HepG2 (cell line): Measurements from ENCODE around the gene FBXL7. TPM values are rescaled to one million over a fixed set of nuclear protein-coding genes. Genes with fewer than 3 reads are reported as not detected.

Experiments used
- ATAC-seq: fragments of 200-7000 bp; cut with Tn5 transposase; 3 replicates; pipeline ENCODE4 v1.9.1; 2020; ENCODE audit warnings: mild to moderate bottlenecking, moderate library complexity
- BruUV-seq: library from RNA; stranded (reverse); fragments of 400-500 nt; replicated peaks from 2 replicates; lab custom pipeline; 2021; lab: Mats Ljungman, UMichigan
- CTCF ChIA-PET: fragments of 300-600 bp; formaldehyde crosslinking; extraction: SDS; loops from one replicate; lab custom pipeline; 2021; ENCODE audit warnings: low total read pairs, inconsistent platforms, low intra/inter-chr PET ratio; lab: Yijun Ruan, JAX
- POLR2A ChIA-PET: fragments of 350-600 bp; sonication (Branson Sonifier 250); formaldehyde crosslinking; loops from one replicate; lab custom pipeline; 2020; ENCODE audit warnings: antibody characterized with exemption, inconsistent platforms; lab: Yijun Ruan, JAX
- DNase-seq: peaks from one replicate; pipeline ENCODE4 v3.0.0-alpha.2; 2015; ENCODE audit warnings: low spot score
- FAIRE-seq: peaks from 3 replicates; lab custom pipeline; 2011; peaks lifted over from hg19 to GRCh38; lab: Jason Lieb, UNC
- H2AFZ ChIP-seq: one replicate; pipeline ENCODE4 v1.6.1; 2011; ENCODE audit warnings: low read length, inconsistent platforms
- H3K27ac ChIP-seq: fragments of 300-600 bp; 3 replicates; pipeline ENCODE4 v1.8.0; 2011; ENCODE audit warnings: mixed run types, mild to moderate bottlenecking, mixed read lengths, low read length, inconsistent platforms; ENCODE audit not compliant: insufficient read depth; ENCODE audit errors: extremely low read length
- H3K27me3 ChIP-seq, 2 experiments: fragments of 200-600 bp in 1 of 2; 2 replicates in 1 of 2; 3 replicates in 1 of 2; pipeline versions ENCODE4 v1.6.0 to v1.8.0; 2011; ENCODE audit warnings: low read length in 2 of 2, mild to moderate bottlenecking in 2 of 2, moderate library complexity in 2 of 2, inconsistent platforms in 1 of 2; ENCODE audit not compliant: insufficient read depth in 2 of 2, control insufficient read depth in 1 of 2
- H3K36me3 ChIP-seq, 2 experiments: fragments of 200-600 bp in 1 of 2; replicated peaks in 1 of 2; 2 replicates in 1 of 2; 3 replicates in 1 of 2; pipeline versions ENCODE4 v1.5.1 to v1.8.0; 2011; ENCODE audit warnings: low read length in 2 of 2, inconsistent platforms in 1 of 2; ENCODE audit not compliant: insufficient read depth in 2 of 2, control insufficient read depth in 1 of 2
- H3K4me1 ChIP-seq: 2 replicates; pipeline ENCODE4 v1.5.1; 2012; ENCODE audit warnings: low read length, inconsistent platforms; ENCODE audit not compliant: insufficient read depth
- H3K4me2 ChIP-seq: 2 replicates; pipeline ENCODE4 v1.6.0; 2011; ENCODE audit warnings: low read depth, low read length, inconsistent platforms
- H3K4me3 ChIP-seq, 3 experiments: fragments of 200-600 bp in 1 of 3; sonication (generic), shearing (Covaris generic) in 1 of 3; replicated peaks in 1 of 3; 2 replicates each; pipeline ENCODE4 v1.5.1; 2011 to 2016; ENCODE audit warnings: low read length in 3 of 3, inconsistent platforms in 2 of 3, low read depth in 2 of 3, mild to moderate bottlenecking in 2 of 3, control low read depth in 1 of 3, mixed read lengths in 1 of 3; ENCODE audit not compliant: insufficient read depth in 1 of 3
- H3K79me2 ChIP-seq: one replicate; pipeline ENCODE4 v1.6.1; 2011; ENCODE audit warnings: low read length, inconsistent platforms; ENCODE audit not compliant: insufficient read depth
- H3K9ac ChIP-seq: 2 replicates; pipeline ENCODE4 v1.6.0; 2011; ENCODE audit warnings: mild to moderate bottlenecking, low read depth, low read length, inconsistent platforms; ENCODE audit not compliant: insufficient read depth
- H3K9me3 ChIP-seq: 2 replicates; pipeline ENCODE4 v1.5.1; 2012; ENCODE audit warnings: mild to moderate bottlenecking, low read length
- H4K20me1 ChIP-seq: 2 replicates; pipeline ENCODE4 v1.6.0; 2011; ENCODE audit warnings: inconsistent platforms, mild to moderate bottlenecking, low read length, moderate library complexity; ENCODE audit not compliant: insufficient read depth
- ESRRA ChIP-seq: sonication (generic); formaldehyde crosslinking; IDR thresholded peaks from 2 replicates; pipeline ENCODE4 v1.5.1; 2020; ENCODE audit warnings: mild to moderate bottlenecking, low read depth, missing genetic modification reagents
- FLYWCH1 ChIP-seq: sonication (generic); formaldehyde crosslinking; IDR thresholded peaks from 2 replicates; pipeline ENCODE4 v1.8.1; 2023; ENCODE audit warnings: mild to moderate bottlenecking, missing genetic modification reagents
- KDM5A ChIP-seq: fragments of 200-600 bp; sonication (generic); IDR thresholded peaks from 2 replicates; pipeline ENCODE4 v1.7.0; 2018; ENCODE audit warnings: antibody characterized with exemption, mild to moderate bottlenecking, low read length, borderline replicate concordance
- PHF20 ChIP-seq: sonication (generic); formaldehyde crosslinking; IDR thresholded peaks from 2 replicates; pipeline ENCODE4 v1.5.0; 2020; ENCODE audit warnings: mild to moderate bottlenecking, missing genetic modification reagents
- RCOR2 ChIP-seq: IDR thresholded peaks from 2 replicates; pipeline ENCODE4 v1.6.1; 2016; ENCODE audit warnings: missing biosample characterization, missing genetic modification reagents
- RORA ChIP-seq: sonication (generic); formaldehyde crosslinking; IDR thresholded peaks from 2 replicates; pipeline ENCODE4 v1.5.0; 2020; ENCODE audit warnings: mild to moderate bottlenecking, missing genetic modification reagents, moderate library complexity
- ZFP62 ChIP-seq: sonication (generic); formaldehyde crosslinking; IDR thresholded peaks from 2 replicates; pipeline ENCODE4 v1.4.0; 2020; ENCODE audit warnings: missing genetic modification reagents
- ZNF607 ChIP-seq: sonication (generic); formaldehyde crosslinking; IDR thresholded peaks from 2 replicates; pipeline ENCODE4 v1.5.1; 2020; ENCODE audit warnings: missing genetic modification reagents, mild to moderate bottlenecking, borderline replicate concordance
- WGBS: methylation state at CpG from one replicate; pipeline ENCODE4 v1.1.6; 2017; ENCODE audit warnings: low lambda C conversion rate; 5-methylcytosine and 5-hydroxymethylcytosine counted together
- in situ Hi-C: cut with HindIII; loops from 2 replicates; pipeline ENCODE4 v1.10.0; 2017; ENCODE audit warnings: low pct_unique_long_range_greater_than_20kb; ENCODE audit not compliant: extremely low pct_ligation_motif_present
- intact Hi-C: fragments of 100-400 bp; cut with micrococcal nuclease; formaldehyde crosslinking; loops from one replicate; pipeline ENCODE4 v1.10.0; 2022; ENCODE audit not compliant: unreplicated experiment
- polyA plus RNA-seq, 8 experiments: library from polyadenylated mRNA; depleted of rRNA in 3 of 8; stranded (reverse) in 7 of 8; unstranded in 1 of 8; fragments of >200 nt; fragmentation: Illumina TruSeq in 4 of 8; extraction: Trizol in 4 of 8; gene quantifications; 2 replicates each; pipeline versions ENCODE4 v1.2.1 to v1.2.3, GENCODE V29; 2011 to 2016; ENCODE audit warnings: low read depth in 4 of 8, missing spikeins in 1 of 8, mixed read lengths in 1 of 8; ENCODE audit not compliant: insufficient read depth in 1 of 8
- total RNA-seq, 5 experiments: library from RNA; depleted of rRNA; stranded (reverse); fragments of >200 nt; fragmentation: Illumina TruSeq; extraction: Trizol; gene quantifications; 2 replicates each; pipeline ENCODE4 v1.2.3, GENCODE V29; 2016; ENCODE audit warnings: low read depth in 1 of 5
- TF ChIP-seq, protein P1 (sequence below): IDR thresholded peaks from 2 replicates; pipeline ENCODE4 v1.6.1; 2016; ENCODE audit warnings: missing compliant biosample characterization, missing genetic modification reagents, borderline replicate concordance
- TF ChIP-seq, protein P2 (sequence below): sonication (generic); formaldehyde crosslinking; IDR thresholded peaks from 2 replicates; pipeline ENCODE4 v1.4.0; 2020; ENCODE audit warnings: missing genetic modification reagents, borderline replicate concordance
- TF ChIP-seq, protein P3 (sequence below): sonication (generic); formaldehyde crosslinking; IDR thresholded peaks from 2 replicates; pipeline ENCODE4 v1.9.0; 2021; ENCODE audit warnings: missing genetic modification reagents, mild to moderate bottlenecking, borderline replicate concordance
- TF ChIP-seq, protein P4 (sequence below): sonication (generic); formaldehyde crosslinking; conservative IDR thresholded peaks from 2 replicates; pipeline ENCODE4 v1.8.0; 2022; ENCODE audit warnings: mild to moderate bottlenecking, moderate library complexity, missing genetic modification reagents
- TF ChIP-seq, protein P5 (sequence below): IDR thresholded peaks from 2 replicates; pipeline ENCODE4 v1.6.1; 2016; ENCODE audit warnings: low read depth, borderline replicate concordance
- TF ChIP-seq, protein P6 (sequence below): sonication (generic); formaldehyde crosslinking; IDR thresholded peaks from 2 replicates; pipeline ENCODE4 v1.4.0; 2020; ENCODE audit warnings: mild to moderate bottlenecking, missing genetic modification reagents
- TF ChIP-seq, protein P7 (sequence below): sonication (generic); formaldehyde crosslinking; IDR thresholded peaks from 2 replicates; pipeline ENCODE4 v1.4.0; 2020; ENCODE audit warnings: missing genetic modification reagents

FBXL7 gene
- total and polyA plus RNA-seq, 2 of the 13 experiments (the other 11 are each of a cell fraction or from before 2014, with no cell fraction given): 0.07 TPM; not detected in 1

DNA sequence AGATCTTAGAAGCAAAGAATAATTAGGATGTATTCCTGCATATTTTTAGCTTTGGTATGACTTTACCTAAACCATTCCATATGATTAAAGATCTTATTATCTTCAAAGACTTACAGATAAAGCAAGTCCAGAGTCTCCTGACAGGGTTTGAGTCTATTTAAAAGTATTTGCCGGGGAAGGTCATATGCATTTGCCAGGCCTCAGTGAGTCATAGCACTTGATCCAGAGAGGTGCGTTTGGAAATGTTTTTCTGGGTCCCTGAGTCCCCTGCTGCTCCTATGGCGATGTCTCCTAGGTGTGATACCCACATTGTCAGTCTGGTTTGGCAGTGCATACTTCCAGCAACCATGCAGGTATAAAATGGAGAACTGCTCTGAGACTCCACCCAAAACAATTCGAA lies 217.0 kb downstream of the FBXL7 start:
- H3K27ac ChIP-seq: no peak overlapping the region
- H2AFZ ChIP-seq: no peak overlapping the region
- TF ChIP-seq, protein P1, sequence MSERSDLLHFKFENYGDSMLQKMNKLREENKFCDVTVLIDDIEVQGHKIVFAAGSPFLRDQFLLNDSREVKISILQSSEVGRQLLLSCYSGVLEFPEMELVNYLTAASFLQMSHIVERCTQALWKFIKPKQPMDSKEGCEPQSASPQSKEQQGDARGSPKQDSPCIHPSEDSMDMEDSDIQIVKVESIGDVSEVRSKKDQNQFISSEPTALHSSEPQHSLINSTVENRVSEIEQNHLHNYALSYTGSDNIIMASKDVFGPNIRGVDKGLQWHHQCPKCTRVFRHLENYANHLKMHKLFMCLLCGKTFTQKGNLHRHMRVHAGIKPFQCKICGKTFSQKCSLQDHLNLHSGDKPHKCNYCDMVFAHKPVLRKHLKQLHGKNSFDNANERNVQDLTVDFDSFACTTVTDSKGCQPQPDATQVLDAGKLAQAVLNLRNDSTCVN (CRISPR knock-in tag): no peak
- TF ChIP-seq, protein P2, sequence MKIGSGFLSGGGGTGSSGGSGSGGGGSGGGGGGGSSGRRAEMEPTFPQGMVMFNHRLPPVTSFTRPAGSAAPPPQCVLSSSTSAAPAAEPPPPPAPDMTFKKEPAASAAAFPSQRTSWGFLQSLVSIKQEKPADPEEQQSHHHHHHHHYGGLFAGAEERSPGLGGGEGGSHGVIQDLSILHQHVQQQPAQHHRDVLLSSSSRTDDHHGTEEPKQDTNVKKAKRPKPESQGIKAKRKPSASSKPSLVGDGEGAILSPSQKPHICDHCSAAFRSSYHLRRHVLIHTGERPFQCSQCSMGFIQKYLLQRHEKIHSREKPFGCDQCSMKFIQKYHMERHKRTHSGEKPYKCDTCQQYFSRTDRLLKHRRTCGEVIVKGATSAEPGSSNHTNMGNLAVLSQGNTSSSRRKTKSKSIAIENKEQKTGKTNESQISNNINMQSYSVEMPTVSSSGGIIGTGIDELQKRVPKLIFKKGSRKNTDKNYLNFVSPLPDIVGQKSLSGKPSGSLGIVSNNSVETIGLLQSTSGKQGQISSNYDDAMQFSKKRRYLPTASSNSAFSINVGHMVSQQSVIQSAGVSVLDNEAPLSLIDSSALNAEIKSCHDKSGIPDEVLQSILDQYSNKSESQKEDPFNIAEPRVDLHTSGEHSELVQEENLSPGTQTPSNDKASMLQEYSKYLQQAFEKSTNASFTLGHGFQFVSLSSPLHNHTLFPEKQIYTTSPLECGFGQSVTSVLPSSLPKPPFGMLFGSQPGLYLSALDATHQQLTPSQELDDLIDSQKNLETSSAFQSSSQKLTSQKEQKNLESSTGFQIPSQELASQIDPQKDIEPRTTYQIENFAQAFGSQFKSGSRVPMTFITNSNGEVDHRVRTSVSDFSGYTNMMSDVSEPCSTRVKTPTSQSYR (CRISPR knock-in tag): no peak
- TF ChIP-seq ZNF607 (CRISPR knock-in tag) (no peak), ZFP62 (CRISPR knock-in tag) (no peak), ESRRA (CRISPR knock-in tag) (no peak), FLYWCH1 (no peak), KDM5A (no peak), RORA (CRISPR knock-in tag) (no peak), RCOR2 (CRISPR knock-in tag) (no peak), PHF20 (no peak)
- TF ChIP-seq, protein P3, sequence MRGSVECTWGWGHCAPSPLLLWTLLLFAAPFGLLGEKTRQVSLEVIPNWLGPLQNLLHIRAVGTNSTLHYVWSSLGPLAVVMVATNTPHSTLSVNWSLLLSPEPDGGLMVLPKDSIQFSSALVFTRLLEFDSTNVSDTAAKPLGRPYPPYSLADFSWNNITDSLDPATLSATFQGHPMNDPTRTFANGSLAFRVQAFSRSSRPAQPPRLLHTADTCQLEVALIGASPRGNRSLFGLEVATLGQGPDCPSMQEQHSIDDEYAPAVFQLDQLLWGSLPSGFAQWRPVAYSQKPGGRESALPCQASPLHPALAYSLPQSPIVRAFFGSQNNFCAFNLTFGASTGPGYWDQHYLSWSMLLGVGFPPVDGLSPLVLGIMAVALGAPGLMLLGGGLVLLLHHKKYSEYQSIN (CRISPR knock-in tag): no peak
- TF ChIP-seq, protein P4, sequence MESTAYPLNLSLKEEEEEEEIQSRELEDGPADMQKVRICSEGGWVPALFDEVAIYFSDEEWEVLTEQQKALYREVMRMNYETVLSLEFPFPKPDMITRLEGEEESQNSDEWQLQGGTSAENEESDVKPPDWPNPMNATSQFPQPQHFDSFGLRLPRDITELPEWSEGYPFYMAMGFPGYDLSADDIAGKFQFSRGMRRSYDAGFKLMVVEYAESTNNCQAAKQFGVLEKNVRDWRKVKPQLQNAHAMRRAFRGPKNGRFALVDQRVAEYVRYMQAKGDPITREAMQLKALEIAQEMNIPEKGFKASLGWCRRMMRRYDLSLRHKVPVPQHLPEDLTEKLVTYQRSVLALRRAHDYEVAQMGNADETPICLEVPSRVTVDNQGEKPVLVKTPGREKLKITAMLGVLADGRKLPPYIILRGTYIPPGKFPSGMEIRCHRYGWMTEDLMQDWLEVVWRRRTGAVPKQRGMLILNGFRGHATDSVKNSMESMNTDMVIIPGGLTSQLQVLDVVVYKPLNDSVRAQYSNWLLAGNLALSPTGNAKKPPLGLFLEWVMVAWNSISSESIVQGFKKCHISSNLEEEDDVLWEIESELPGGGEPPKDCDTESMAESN (CRISPR knock-in tag): no peak
- TF ChIP-seq, protein P5, sequence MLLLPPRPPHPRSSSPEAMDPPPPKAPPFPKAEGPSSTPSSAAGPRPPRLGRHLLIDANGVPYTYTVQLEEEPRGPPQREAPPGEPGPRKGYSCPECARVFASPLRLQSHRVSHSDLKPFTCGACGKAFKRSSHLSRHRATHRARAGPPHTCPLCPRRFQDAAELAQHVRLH (CRISPR knock-in tag): no peak
- TF ChIP-seq, protein P6, sequence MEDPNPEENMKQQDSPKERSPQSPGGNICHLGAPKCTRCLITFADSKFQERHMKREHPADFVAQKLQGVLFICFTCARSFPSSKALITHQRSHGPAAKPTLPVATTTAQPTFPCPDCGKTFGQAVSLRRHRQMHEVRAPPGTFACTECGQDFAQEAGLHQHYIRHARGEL (CRISPR knock-in tag): no peak
- TF ChIP-seq, protein P7, sequence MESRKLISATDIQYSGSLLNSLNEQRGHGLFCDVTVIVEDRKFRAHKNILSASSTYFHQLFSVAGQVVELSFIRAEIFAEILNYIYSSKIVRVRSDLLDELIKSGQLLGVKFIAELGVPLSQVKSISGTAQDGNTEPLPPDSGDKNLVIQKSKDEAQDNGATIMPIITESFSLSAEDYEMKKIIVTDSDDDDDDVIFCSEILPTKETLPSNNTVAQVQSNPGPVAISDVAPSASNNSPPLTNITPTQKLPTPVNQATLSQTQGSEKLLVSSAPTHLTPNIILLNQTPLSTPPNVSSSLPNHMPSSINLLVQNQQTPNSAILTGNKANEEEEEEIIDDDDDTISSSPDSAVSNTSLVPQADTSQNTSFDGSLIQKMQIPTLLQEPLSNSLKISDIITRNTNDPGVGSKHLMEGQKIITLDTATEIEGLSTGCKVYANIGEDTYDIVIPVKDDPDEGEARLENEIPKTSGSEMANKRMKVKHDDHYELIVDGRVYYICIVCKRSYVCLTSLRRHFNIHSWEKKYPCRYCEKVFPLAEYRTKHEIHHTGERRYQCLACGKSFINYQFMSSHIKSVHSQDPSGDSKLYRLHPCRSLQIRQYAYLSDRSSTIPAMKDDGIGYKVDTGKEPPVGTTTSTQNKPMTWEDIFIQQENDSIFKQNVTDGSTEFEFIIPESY (CRISPR knock-in tag): no peak
- TF ChIP-seq, all 625 proteins: peak for 0
- H3K9me3 ChIP-seq: no peaks in the 10 kb centered on the region
- in situ Hi-C loops: no loop called here
- BruUV-seq: no TSS peak
- intact Hi-C loops: no loop called here
- H3K4me1 ChIP-seq: no peaks in the 10 kb centered on the region
- ATAC-seq (no peak), FAIRE-seq (no peak), DNase-seq (no peak)
- WGBS: 0% methylated on average over 4 of the region's 4 CpGs
- no peaks in the 10 kb centered on the region for H4K20me1 ChIP-seq
- no peaks in the 10 kb centered on the region for H3K36me3 ChIP-seq
- no peak overlapping the region for H3K9ac ChIP-seq
- no peaks in the 10 kb centered on the region for H3K27me3 ChIP-seq
- H3K4me3 ChIP-seq: no peak overlapping the region
- no peaks in the 10 kb centered on the region for H3K79me2 ChIP-seq
- H3K4me2 ChIP-seq: no peak overlapping the region
- ChIA-PET POLR2A (no interaction called here), CTCF (no interaction called here)
